CD14-positive monocyte (primary cell): ENCODE results near the gene NAPG. TPM values are rescaled to one million over a fixed set of nuclear protein-coding genes. Genes with fewer than 3 reads are reported as not detected.

Experiments used
- DNase-seq, 3 donors: peaks; one replicate each; pipeline ENCODE4 v3.0.0-alpha.2; 2011 to 2022
- H2AFZ ChIP-seq: 2 replicates; pipeline ENCODE4 v1.6.0; 2012; ENCODE audit warnings: mild to moderate bottlenecking, low read depth, low read length, inconsistent platforms; ENCODE audit not compliant: insufficient read depth, poor library complexity, severe bottlenecking
- H3K27ac ChIP-seq, 2 donors: 1 replicate in 1 of 2; 2 replicates in 1 of 2; pipeline ENCODE4 v1.5.1; 2012 to 2013; ENCODE audit warnings: low read length in 2 of 2, control low read depth in 1 of 2, inconsistent platforms in 1 of 2, low read depth in 1 of 2, mild to moderate bottlenecking in 1 of 2
- H3K27me3 ChIP-seq, 2 donors: one replicate each; pipeline versions ENCODE4 v1.6.0 to v1.6.1; 2011 to 2013; ENCODE audit warnings: low read length in 2 of 2; ENCODE audit not compliant: control insufficient read depth in 2 of 2, insufficient read depth in 2 of 2
- H3K36me3 ChIP-seq, 2 donors: replicated peaks in 1 of 2; 1 replicate in 1 of 2; 2 replicates in 1 of 2; pipeline versions ENCODE4 v1.5.1 to v1.6.1; 2012 to 2013; ENCODE audit warnings: low read length in 2 of 2, control low read depth in 1 of 2, inconsistent platforms in 1 of 2, mild to moderate bottlenecking in 1 of 2; ENCODE audit not compliant: insufficient read depth in 2 of 2, control insufficient read depth in 1 of 2
- H3K4me1 ChIP-seq, 2 donors: 1 replicate in 1 of 2; 2 replicates in 1 of 2; pipeline versions ENCODE4 v1.5.1 to v1.6.1; 2012 to 2013; ENCODE audit warnings: low read length in 2 of 2, control low read depth in 1 of 2, inconsistent platforms in 1 of 2, mild to moderate bottlenecking in 1 of 2, moderate library complexity in 1 of 2; ENCODE audit not compliant: insufficient read depth in 2 of 2, control insufficient read depth in 1 of 2
- H3K4me2 ChIP-seq: replicated peaks from 2 replicates; pipeline ENCODE3; 2012; ENCODE audit warnings: low read length, moderate library complexity, mild to moderate bottlenecking; ENCODE audit not compliant: poor library complexity, severe bottlenecking; ENCODE audit errors: extremely low read depth
- H3K4me3 ChIP-seq, 3 experiments: fragments of 200-600 bp in 1 of 3; sonication (generic) in 1 of 3; replicated peaks in 1 of 3; 1 replicate in 2 of 3; 2 replicates in 1 of 3; pipeline ENCODE4 v1.5.1; 2011 to 2013; ENCODE audit warnings: low read length in 3 of 3, mild to moderate bottlenecking in 3 of 3, control low read depth in 2 of 3, low read depth in 2 of 3, inconsistent platforms in 1 of 3, moderate library complexity in 1 of 3
- H3K79me2 ChIP-seq: 2 replicates; pipeline ENCODE4 v1.6.0; 2012; ENCODE audit warnings: mild to moderate bottlenecking, control low read depth, inconsistent platforms, low read length, moderate library complexity; ENCODE audit not compliant: insufficient read depth
- H3K9ac ChIP-seq: 2 replicates; pipeline ENCODE4 v1.6.0; 2017; ENCODE audit warnings: low read length, mild to moderate bottlenecking; ENCODE audit not compliant: insufficient read depth, poor library complexity, severe bottlenecking
- H3K9me3 ChIP-seq, 2 donors: replicated peaks in 1 of 2; 1 replicate in 1 of 2; 2 replicates in 1 of 2; pipeline versions ENCODE4 v1.5.1 to v1.6.1; 2012 to 2013; ENCODE audit warnings: low read length in 2 of 2, control low read depth in 1 of 2; ENCODE audit not compliant: control insufficient read depth in 1 of 2, insufficient read depth in 1 of 2
- H4K20me1 ChIP-seq: 2 replicates; pipeline ENCODE4 v1.6.0; 2012; ENCODE audit warnings: mild to moderate bottlenecking, low read length, control low read depth, moderate library complexity; ENCODE audit not compliant: insufficient read depth
- H3K27ac Mint-ChIP-seq, 7 donors: one replicate each; pipeline ENCODE4 v1.8.0; 2020; ENCODE audit warnings: mild to moderate bottlenecking in 7 of 7, mixed read lengths in 7 of 7, moderate library complexity in 6 of 7, inconsistent platforms in 2 of 7
- H3K27me3 Mint-ChIP-seq, 3 donors: one replicate each; pipeline ENCODE4 v1.8.0; 2021 to 2022; ENCODE audit warnings: low read depth in 3 of 3, mild to moderate bottlenecking in 3 of 3, mixed read lengths in 3 of 3, moderate library complexity in 3 of 3, inconsistent platforms in 1 of 3
- H3K36me3 Mint-ChIP-seq, 2 donors: one replicate each; pipeline ENCODE4 v1.8.0; 2020; ENCODE audit warnings: mixed read lengths in 2 of 2, inconsistent platforms in 1 of 2, mild to moderate bottlenecking in 1 of 2
- H3K4me1 Mint-ChIP-seq: one replicate; pipeline ENCODE4 v1.8.0; 2020; ENCODE audit warnings: mild to moderate bottlenecking, mixed read lengths
- H3K4me3 Mint-ChIP-seq, 2 donors: one replicate each; pipeline ENCODE4 v1.8.0; 2020; ENCODE audit warnings: mild to moderate bottlenecking in 2 of 2, mixed read lengths in 2 of 2, moderate library complexity in 1 of 2
- H3K9me3 Mint-ChIP-seq, 7 donors: one replicate each; pipeline ENCODE4 v1.8.0; 2020 to 2022; ENCODE audit warnings: mixed read lengths in 7 of 7, mild to moderate bottlenecking in 6 of 7, moderate library complexity in 6 of 7, inconsistent platforms in 2 of 7
- WGBS: methylation state at CpG from one replicate; pipeline ENCODE4 v1.1.5; 2013; ENCODE audit warnings: missing lambda C conversion rate; ENCODE audit not compliant: insufficient coverage; 5-methylcytosine and 5-hydroxymethylcytosine counted together
- intact Hi-C, 2 donors: fragments of 100-400 bp; cut with micrococcal nuclease; formaldehyde crosslinking; loops; one replicate each; pipeline versions ENCODE4 v1.15.0 to v1.15.1; 2023
- polyA plus RNA-seq, 3 donors: library from polyadenylated mRNA; depleted of rRNA in 1 of 3; unstranded in 2 of 3; stranded (reverse) in 1 of 3; fragments of 300-500 nt in 2 of 3; fragments of >200 nt in 1 of 3; fragmentation: Illumina TruSeq in 2 of 3; gene quantifications; 1 replicate in 2 of 3; 2 replicates in 1 of 3; pipeline ENCODE4 v1.2.3, GENCODE V29; 2012 to 2021
- TF ChIP-seq, protein P1 (sequence below): fragments of 200-600 bp; IDR thresholded peaks from one replicate; pipeline ENCODE4 v1.8.0; 2022; ENCODE audit warnings: antibody characterized with exemption, mild to moderate bottlenecking

Gene NAPG
- polyA plus RNA-seq, 3 donors, result 14.8 to 17.5 (median 15.9) TPM

DNA sequence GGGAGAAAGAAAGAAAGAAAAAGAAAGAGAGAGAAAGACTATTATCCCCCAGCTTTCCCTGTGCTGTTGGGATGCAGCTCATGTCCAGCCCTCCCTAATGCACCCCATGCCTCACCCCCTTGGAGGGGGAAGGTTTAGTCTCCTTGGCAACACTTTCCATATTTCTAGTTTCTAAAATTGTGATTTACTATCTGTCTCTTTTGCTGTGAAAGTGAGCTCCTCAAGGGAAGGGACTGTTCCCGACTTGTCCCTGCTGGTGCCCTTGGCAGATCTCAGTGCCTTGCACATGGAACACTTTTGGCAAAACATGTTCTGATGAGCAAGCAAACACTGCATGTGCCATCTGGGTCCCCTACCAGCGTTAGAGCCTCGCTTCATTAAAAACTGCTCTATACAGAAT, 11.7 kb upstream of the NAPG start:
- Histone ChIP-seq H4K20me1 (no peaks in the 10 kb centered on the region), H2AFZ (peak overlapping the region; percentile 30), H3K4me2 (peak overlapping the region; percentile 18), H3K79me2 (no peaks in the 10 kb centered on the region), H3K27me3 (no peaks in the 10 kb centered on the region), H3K27ac (peak overlapping the region; percentile 45 to 51), H3K9ac (no peak overlapping the region), H3K4me3 (peak overlapping the region in 1 of 3 experiments; percentile 23), H3K36me3 (no peaks in the 10 kb centered on the region), H3K4me1 (peaks cover 39 to 42% of the 10 kb centered on the region in 2 donors), H3K9me3 (peaks cover 5 to 7% of the 10 kb centered on the region in 2 donors)
- Mint-ChIP-seq H3K4me1 (peaks cover 50% of the 10 kb centered on the region), H3K27me3 (peaks cover 0 to 6% (median 2%) of the 10 kb centered on the region in 3 donors), H3K27ac (peak overlapping the region; percentile 28 to 90 (median 76)), H3K36me3 (peaks cover 3 to 4% of the 10 kb centered on the region in 2 donors), H3K9me3 (peaks cover 4 to 9% (median 6%) of the 10 kb centered on the region in 7 donors), H3K4me3 (no peak overlapping the region)
- 100% methylated on average over 1 of the region's 3 CpGs for WGBS
- intact Hi-C loops, result loop anchor here in 1 of 2 donors (10.0 kb wide), 1 partner anchor 109 kb away; no protein-coding TSS in a partner anchor
- TF ChIP-seq, protein P1, sequence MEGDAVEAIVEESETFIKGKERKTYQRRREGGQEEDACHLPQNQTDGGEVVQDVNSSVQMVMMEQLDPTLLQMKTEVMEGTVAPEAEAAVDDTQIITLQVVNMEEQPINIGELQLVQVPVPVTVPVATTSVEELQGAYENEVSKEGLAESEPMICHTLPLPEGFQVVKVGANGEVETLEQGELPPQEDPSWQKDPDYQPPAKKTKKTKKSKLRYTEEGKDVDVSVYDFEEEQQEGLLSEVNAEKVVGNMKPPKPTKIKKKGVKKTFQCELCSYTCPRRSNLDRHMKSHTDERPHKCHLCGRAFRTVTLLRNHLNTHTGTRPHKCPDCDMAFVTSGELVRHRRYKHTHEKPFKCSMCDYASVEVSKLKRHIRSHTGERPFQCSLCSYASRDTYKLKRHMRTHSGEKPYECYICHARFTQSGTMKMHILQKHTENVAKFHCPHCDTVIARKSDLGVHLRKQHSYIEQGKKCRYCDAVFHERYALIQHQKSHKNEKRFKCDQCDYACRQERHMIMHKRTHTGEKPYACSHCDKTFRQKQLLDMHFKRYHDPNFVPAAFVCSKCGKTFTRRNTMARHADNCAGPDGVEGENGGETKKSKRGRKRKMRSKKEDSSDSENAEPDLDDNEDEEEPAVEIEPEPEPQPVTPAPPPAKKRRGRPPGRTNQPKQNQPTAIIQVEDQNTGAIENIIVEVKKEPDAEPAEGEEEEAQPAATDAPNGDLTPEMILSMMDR, result no peak
- DNase-seq, result no peak

DNA sequence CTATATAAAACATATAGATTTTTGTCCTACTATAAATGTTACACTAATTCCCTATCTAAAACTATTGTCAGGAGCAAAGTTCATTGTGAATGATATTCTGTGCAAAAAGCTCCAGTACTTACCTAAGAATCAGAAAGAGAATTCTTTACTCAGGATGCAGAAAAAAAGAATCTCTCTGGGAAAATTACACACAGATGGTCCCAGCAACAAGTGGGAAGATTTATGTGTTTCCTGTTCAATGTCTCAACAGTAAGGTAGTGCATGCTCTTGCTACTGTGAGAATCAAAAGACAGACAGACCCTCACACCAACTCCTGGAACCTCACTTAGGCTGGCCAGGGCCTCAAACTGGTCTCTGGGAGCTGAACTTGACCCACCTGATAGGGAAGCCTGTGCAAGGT, 11.2 kb upstream of the NAPG start:
- TF ChIP-seq, protein P1, result no peak
- Mint-ChIP-seq H3K27ac (no peak overlapping the region), H3K27me3 (peaks cover 0 to 6% (median 2%) of the 10 kb centered on the region in 3 donors), H3K9me3 (peaks cover 4 to 9% (median 6%) of the 10 kb centered on the region in 7 donors), H3K4me3 (no peak overlapping the region), H3K4me1 (peaks cover 52% of the 10 kb centered on the region), H3K36me3 (peaks cover 3 to 4% of the 10 kb centered on the region in 2 donors)
- Histone ChIP-seq H2AFZ (no peak overlapping the region), H3K4me2 (no peak overlapping the region), H3K27me3 (no peaks in the 10 kb centered on the region), H3K9me3 (peaks cover 5 to 7% of the 10 kb centered on the region in 2 donors), H3K36me3 (no peaks in the 10 kb centered on the region), H3K79me2 (no peaks in the 10 kb centered on the region), H3K27ac (no peak overlapping the region), H3K4me3 (no peak overlapping the region), H3K9ac (no peak overlapping the region), H3K4me1 (peaks cover 45 to 47% of the 10 kb centered on the region in 2 donors), H4K20me1 (no peaks in the 10 kb centered on the region)
- intact Hi-C loops, result loop anchor here in 1 of 2 donors (10.0 kb wide), 1 partner anchor 110 kb away; no protein-coding TSS in a partner anchor
- DNase-seq, result no peak
